ENCODE measurements around the gene GNA12.

DNA sequence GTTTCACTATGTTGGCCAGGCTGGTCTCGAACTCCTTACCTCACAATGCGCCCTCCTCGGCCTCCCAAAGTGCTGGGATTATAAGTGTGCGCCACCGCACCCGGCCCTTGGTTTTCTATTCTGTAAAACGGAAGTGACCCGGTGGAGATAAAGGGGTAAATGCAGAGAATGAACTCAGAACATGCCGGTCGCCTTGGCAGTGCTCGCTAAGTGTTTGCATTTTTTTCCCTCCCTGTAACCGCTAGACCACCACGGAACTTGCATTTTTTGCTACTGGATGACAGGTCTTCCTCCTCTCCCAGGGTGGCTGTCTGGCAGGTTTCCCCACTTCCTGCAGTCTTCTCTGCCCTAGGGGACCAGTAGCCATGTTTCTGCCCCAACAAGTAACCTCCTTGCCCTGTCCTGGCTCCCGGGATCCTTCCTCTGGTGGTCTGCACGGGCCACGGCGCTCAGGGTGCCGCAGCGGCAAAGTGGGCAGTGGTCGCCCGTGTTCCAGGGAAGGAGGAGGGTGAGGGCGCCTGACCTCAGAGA, 18.8 kb upstream of the GNA12 start:
- TF ChIP-seq, protein P1, sequence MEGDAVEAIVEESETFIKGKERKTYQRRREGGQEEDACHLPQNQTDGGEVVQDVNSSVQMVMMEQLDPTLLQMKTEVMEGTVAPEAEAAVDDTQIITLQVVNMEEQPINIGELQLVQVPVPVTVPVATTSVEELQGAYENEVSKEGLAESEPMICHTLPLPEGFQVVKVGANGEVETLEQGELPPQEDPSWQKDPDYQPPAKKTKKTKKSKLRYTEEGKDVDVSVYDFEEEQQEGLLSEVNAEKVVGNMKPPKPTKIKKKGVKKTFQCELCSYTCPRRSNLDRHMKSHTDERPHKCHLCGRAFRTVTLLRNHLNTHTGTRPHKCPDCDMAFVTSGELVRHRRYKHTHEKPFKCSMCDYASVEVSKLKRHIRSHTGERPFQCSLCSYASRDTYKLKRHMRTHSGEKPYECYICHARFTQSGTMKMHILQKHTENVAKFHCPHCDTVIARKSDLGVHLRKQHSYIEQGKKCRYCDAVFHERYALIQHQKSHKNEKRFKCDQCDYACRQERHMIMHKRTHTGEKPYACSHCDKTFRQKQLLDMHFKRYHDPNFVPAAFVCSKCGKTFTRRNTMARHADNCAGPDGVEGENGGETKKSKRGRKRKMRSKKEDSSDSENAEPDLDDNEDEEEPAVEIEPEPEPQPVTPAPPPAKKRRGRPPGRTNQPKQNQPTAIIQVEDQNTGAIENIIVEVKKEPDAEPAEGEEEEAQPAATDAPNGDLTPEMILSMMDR (IDR thresholded peaks at IDR 0.05), result no peak
- no peak for TF ChIP-seq EZH2phosphoT487 (IDR thresholded peaks at IDR 0.05; ENCODE audit: borderline replicate concordance, low read depth)
